ENCODE results near the gene RAB18.
"Not testable (repeated sequence)": the region's sequence is repeated elsewhere in the genome, so short reads cannot be mapped to it uniquely, and the experiment has no call there.

Gene RAB18

DNA sequence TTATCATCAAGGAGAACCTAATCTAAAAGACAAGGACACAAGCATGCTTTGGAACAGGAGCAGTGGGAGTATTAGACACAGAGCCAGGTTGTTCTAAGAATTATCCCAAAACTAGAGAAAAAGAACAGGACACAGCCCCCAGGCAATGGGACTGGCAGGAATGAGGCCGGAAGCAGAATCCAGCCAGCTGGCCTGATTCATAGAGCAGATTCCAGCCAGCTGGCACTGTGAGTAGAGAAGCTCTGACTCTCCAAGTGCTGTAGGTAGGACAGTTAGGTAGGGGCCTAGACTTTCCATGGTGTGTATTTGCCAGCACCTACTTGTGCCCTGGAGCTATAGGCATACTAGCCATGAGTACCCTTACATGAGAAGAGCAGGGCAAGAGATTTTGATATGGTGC lies 13.3 kb upstream of the RAB18 start:
- Mint-ChIP-seq H3K27ac (no peak overlapping the region), H3K27me3 (peaks cover 6% of the 10 kb centered on the region), H3K4me1 (ENCODE audit: low read depth) (no peaks in the 10 kb centered on the region), H3K4me3 (no peak overlapping the region), H3K36me3 (peaks cover 19% of the 10 kb centered on the region), H3K9me3 (ENCODE audit: low read depth) (peaks cover 9% of the 10 kb centered on the region)

DNA sequence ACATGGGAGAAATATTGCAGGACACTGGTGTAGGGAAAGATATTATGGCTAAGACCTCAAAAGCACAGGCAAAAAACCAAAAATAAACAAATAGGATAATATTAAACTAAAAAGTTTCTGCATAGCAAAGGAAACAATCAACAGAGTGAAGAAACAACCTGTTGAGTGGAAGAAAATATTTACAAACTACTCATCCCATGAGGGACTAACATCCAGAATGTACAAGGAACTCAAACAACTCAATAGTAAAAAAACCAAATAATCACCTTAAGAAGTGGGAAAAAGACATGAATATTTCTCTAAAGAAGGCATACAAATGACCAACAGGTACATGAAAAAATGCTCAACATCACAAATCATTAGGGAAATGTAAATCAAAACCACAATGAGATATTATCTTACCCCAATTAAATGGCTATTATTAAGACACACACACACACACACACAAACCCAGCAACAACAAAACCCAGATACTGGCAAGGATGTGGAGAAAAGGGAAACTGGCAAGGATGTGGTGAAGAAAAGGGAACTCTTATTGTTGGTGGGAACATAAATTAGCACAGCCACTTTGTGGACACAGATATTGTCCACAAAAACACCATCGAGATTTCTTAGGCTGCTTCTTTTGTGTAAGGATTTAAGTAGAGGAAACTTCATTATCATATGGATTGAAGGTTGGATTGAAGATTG lies 9.8 kb upstream of the RAB18 start:
- Mint-ChIP-seq H3K9me3 (ENCODE audit: low read depth) (peaks cover 9% of the 10 kb centered on the region), H3K27ac (no peak overlapping the region), H3K4me1 (ENCODE audit: low read depth) (no peaks in the 10 kb centered on the region), H3K4me3 (no peak overlapping the region), H3K27me3 (peaks cover 4% of the 10 kb centered on the region), H3K36me3 (peaks cover 11% of the 10 kb centered on the region)

GRCh38 chr10:27496137-27496536 lies 8.0 kb upstream of the RAB18 start:
- H3K36me3 Mint-ChIP-seq = peaks cover 4% of the 10 kb centered on the region
- H3K9me3 Mint-ChIP-seq (ENCODE audit: low read depth) = peaks cover 3% of the 10 kb centered on the region
- H3K4me3 Mint-ChIP-seq = no peak overlapping the region
- no peaks in the 10 kb centered on the region for H3K4me1 Mint-ChIP-seq (ENCODE audit: low read depth)
- peaks cover 3% of the 10 kb centered on the region for H3K27me3 Mint-ChIP-seq
- no peak overlapping the region for H3K27ac Mint-ChIP-seq

- H3K36me3 Mint-ChIP-seq = no peaks in the 10 kb centered on the region
- no peak overlapping the region for H3K27ac Mint-ChIP-seq
- no peaks in the 10 kb centered on the region for H3K9me3 Mint-ChIP-seq (ENCODE audit: low read depth)
- H3K4me3 Mint-ChIP-seq = no peak overlapping the region
- H3K4me1 Mint-ChIP-seq (ENCODE audit: low read depth) = peaks cover 19% of the 10 kb centered on the region
- H3K27me3 Mint-ChIP-seq = no peaks in the 10 kb centered on the region
Measured at GRCh38 chr10:27500096-27500495, 4.0 kb upstream of the RAB18 start.

GRCh38 chr10:27500886-27501285 lies 3.2 kb upstream of the RAB18 start:
- Mint-ChIP-seq H3K4me3 (no peak overlapping the region), H3K36me3 (no peaks in the 10 kb centered on the region), H3K27ac (no peak overlapping the region), H3K4me1 (ENCODE audit: low read depth) (peaks cover 23% of the 10 kb centered on the region), H3K27me3 (no peaks in the 10 kb centered on the region), H3K9me3 (ENCODE audit: low read depth) (no peaks in the 10 kb centered on the region)

- Mint-ChIP-seq H3K4me3 (peak overlapping the region; percentile 100), H3K36me3 (peaks cover 4% of the 10 kb centered on the region), H3K9me3 (ENCODE audit: low read depth) (no peaks in the 10 kb centered on the region), H3K4me1 (ENCODE audit: low read depth) (peaks cover 47% of the 10 kb centered on the region), H3K27ac (peak overlapping the region; percentile 98), H3K27me3 (no peaks in the 10 kb centered on the region)
Measured at GRCh38 chr10:27503498-27504006, 552 bp upstream of the RAB18 start.

DNA sequence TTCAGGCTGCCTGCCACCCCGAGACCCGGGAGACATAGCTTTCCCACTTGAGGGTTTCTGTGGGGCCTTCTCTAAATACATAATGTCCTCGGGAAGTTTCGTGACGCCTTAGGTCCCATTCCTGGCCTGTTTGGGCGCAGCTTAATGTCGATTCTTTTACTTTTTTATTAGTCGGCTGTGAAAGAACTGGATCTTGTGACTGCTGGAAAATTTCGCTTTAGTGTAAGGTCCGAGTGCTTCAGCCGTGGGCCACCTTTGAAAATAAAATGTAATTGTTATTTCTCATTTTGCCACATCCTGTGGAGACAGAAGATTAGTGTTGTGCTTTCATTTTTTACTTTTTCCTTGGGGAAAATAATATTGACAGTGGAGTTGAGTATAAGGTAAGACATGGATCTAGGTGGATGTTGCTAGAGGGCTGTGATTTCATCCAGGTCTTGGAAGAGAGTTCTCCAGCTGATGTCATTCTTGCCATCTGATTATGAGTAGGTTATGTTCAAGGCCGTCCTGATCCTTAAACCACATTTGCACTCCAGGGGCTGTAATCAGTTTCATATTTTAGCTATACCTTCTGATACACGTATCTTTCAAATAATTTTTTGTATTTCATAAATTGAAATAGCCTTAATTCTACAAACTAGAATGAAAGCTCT lies 830 bp downstream of the RAB18 start:
- H3K4me1 Mint-ChIP-seq (ENCODE audit: low read depth) = peaks cover 60% of the 10 kb centered on the region
- peak overlapping the region; percentile 100 for H3K4me3 Mint-ChIP-seq
- H3K27ac Mint-ChIP-seq = peak overlapping the region; percentile 85
- no peaks in the 10 kb centered on the region for H3K27me3 Mint-ChIP-seq
- H3K36me3 Mint-ChIP-seq = peaks cover 6% of the 10 kb centered on the region
- H3K9me3 Mint-ChIP-seq (ENCODE audit: low read depth) = no peaks in the 10 kb centered on the region

- Mint-ChIP-seq H3K4me3 (peak overlapping the region; percentile 76), H3K27ac (peak overlapping the region; percentile 51), H3K4me1 (ENCODE audit: low read depth) (peaks cover 66% of the 10 kb centered on the region), H3K36me3 (peaks cover 10% of the 10 kb centered on the region)
- H3K27me3 Mint-ChIP-seq; H3K9me3 Mint-ChIP-seq (ENCODE audit: low read depth): not testable (repeated sequence)
Measured at GRCh38 chr10:27505537-27505936, 1.4 kb downstream of the RAB18 start.

- peaks cover 69% of the 10 kb centered on the region for H3K4me1 Mint-ChIP-seq (ENCODE audit: low read depth)
- H3K4me3 Mint-ChIP-seq = peak overlapping the region; percentile 76
- H3K36me3 Mint-ChIP-seq = peaks cover 10% of the 10 kb centered on the region
- no peaks in the 10 kb centered on the region for H3K27me3 Mint-ChIP-seq
- H3K27ac Mint-ChIP-seq = no peak overlapping the region
- H3K9me3 Mint-ChIP-seq (ENCODE audit: low read depth) = no peaks in the 10 kb centered on the region
Measured at GRCh38 chr10:27506280-27506679, 2.2 kb downstream of the RAB18 start.

DNA sequence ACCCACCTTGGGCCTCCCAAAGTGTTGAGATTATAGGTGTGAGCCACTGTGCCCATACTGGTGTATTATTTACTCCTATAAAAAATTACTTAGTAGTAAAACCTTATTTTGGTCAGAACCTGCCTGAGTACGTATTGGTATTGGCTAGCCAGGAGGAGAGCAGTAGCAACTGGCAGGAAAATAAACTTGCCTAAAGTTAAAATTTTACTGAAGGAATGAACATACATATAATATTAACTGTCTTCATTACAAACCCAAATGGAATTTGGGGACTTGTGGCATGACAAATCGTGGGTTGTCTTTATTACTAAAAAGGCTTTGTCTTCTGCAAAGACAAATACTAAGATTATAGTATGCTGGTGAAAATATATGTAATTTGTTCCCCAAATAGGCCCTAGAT lies 8.4 kb downstream of the RAB18 start:
- no peak overlapping the region for H3K27ac Mint-ChIP-seq
- H3K4me3 Mint-ChIP-seq = no peak overlapping the region
- H3K4me1 Mint-ChIP-seq (ENCODE audit: low read depth) = peaks cover 76% of the 10 kb centered on the region
- H3K36me3 Mint-ChIP-seq = peaks cover 17% of the 10 kb centered on the region
- H3K9me3 Mint-ChIP-seq (ENCODE audit: low read depth) = no peaks in the 10 kb centered on the region
- H3K27me3 Mint-ChIP-seq = no peaks in the 10 kb centered on the region

GRCh38 chr10:27513451-27514191 lies 9.5 kb downstream of the RAB18 start:
- H3K27ac Mint-ChIP-seq = peak overlapping the region; percentile 54
- H3K9me3 Mint-ChIP-seq (ENCODE audit: low read depth) = no peaks in the 10 kb centered on the region
- peaks cover 17% of the 10 kb centered on the region for H3K36me3 Mint-ChIP-seq
- H3K4me3 Mint-ChIP-seq = peak overlapping the region; percentile 41
- H3K27me3 Mint-ChIP-seq = no peaks in the 10 kb centered on the region
- H3K4me1 Mint-ChIP-seq (ENCODE audit: low read depth) = peaks cover 78% of the 10 kb centered on the region

DNA sequence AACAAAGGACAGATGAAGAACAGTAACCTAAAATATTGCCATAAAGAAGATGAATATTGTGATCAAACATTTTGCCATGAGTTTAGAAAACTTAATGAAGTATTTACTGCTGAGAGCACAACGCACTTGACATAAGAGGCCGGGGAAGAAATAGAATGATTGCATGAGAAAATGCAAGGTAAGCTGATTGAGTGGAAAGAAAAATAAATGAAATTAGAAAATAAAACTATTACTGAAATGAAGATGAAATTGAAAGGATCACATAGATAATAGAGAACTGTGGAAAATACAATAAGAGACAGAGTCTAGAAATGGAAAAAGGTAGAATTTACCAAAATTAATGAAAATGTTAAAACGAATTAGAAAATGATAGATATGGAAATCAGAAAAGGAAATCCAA lies 10.1 kb downstream of the RAB18 start:
- H3K27me3 Mint-ChIP-seq = no peaks in the 10 kb centered on the region
- H3K27ac Mint-ChIP-seq = peak overlapping the region; percentile 54
- H3K4me3 Mint-ChIP-seq = peak overlapping the region; percentile 41
- H3K9me3 Mint-ChIP-seq (ENCODE audit: low read depth) = no peaks in the 10 kb centered on the region
- H3K4me1 Mint-ChIP-seq (ENCODE audit: low read depth) = peaks cover 78% of the 10 kb centered on the region
- H3K36me3 Mint-ChIP-seq = peaks cover 18% of the 10 kb centered on the region

GRCh38 chr10:27518261-27518660 lies 14.2 kb downstream of the RAB18 start:
- H3K36me3 Mint-ChIP-seq = peaks cover 15% of the 10 kb centered on the region
- H3K4me1 Mint-ChIP-seq (ENCODE audit: low read depth) = peaks cover 85% of the 10 kb centered on the region
- H3K27ac Mint-ChIP-seq = no peak overlapping the region
- H3K4me3 Mint-ChIP-seq = peak overlapping the region; percentile 5
- H3K9me3 Mint-ChIP-seq (ENCODE audit: low read depth) = no peaks in the 10 kb centered on the region
- no peaks in the 10 kb centered on the region for H3K27me3 Mint-ChIP-seq

GRCh38 chr10:27525819-27526218 lies 21.7 kb downstream of the RAB18 start:
- Mint-ChIP-seq H3K4me3 (no peak overlapping the region), H3K27me3 (no peaks in the 10 kb centered on the region), H3K4me1 (ENCODE audit: low read depth) (peaks cover 83% of the 10 kb centered on the region), H3K9me3 (ENCODE audit: low read depth) (no peaks in the 10 kb centered on the region), H3K27ac (peak overlapping the region; percentile 51), H3K36me3 (peaks cover 11% of the 10 kb centered on the region)

- no peaks in the 10 kb centered on the region for H3K9me3 Mint-ChIP-seq (ENCODE audit: low read depth)
- H3K36me3 Mint-ChIP-seq = peaks cover 10% of the 10 kb centered on the region
- no peak overlapping the region for H3K4me3 Mint-ChIP-seq
- peaks cover 83% of the 10 kb centered on the region for H3K4me1 Mint-ChIP-seq (ENCODE audit: low read depth)
- H3K27ac Mint-ChIP-seq = no peak overlapping the region
- no peaks in the 10 kb centered on the region for H3K27me3 Mint-ChIP-seq
Measured at GRCh38 chr10:27526242-27526641, 22.1 kb downstream of the RAB18 start.
